Heart right ventricle (tissue), 16 donors: ENCODE data around the gene FYB1. TPM values are rescaled to one million over a fixed set of nuclear protein-coding genes. Genes with fewer than 3 reads are reported as not detected.

Experiments
- ATAC-seq, 8 donors: fragments of 200-7000 bp; cut with Tn5 transposase; one replicate each; pipeline ENCODE4 v1.9.1; 2020; ENCODE audit warnings: mild to moderate bottlenecking in 8 of 8, moderate library complexity in 8 of 8, moderate number of reproducible peaks in 1 of 8
- DNase-seq, 2 donors: peaks; one replicate each; pipeline ENCODE4 v3.0.0-alpha.2; 2020
- H3K27ac ChIP-seq, 10 donors: fragments of 200-600 bp; sonication (generic) in 2 of 10; one replicate each; pipeline versions ENCODE4 v1.5.0 to v1.8.0; 2020 to 2022; ENCODE audit warnings: mild to moderate bottlenecking in 3 of 10
- H3K27me3 ChIP-seq, 7 donors: fragments of 200-600 bp; one replicate each; pipeline ENCODE4 v1.8.0; 2021 to 2022; ENCODE audit warnings: mild to moderate bottlenecking in 2 of 7
- H3K36me3 ChIP-seq, 9 donors: fragments of 200-600 bp; sonication (generic) in 1 of 9; one replicate each; pipeline versions ENCODE4 v1.5.0 to v1.8.0; 2020 to 2022; ENCODE audit warnings: mild to moderate bottlenecking in 2 of 9
- H3K4me1 ChIP-seq, 9 donors: fragments of 200-600 bp; sonication (generic) in 1 of 9; one replicate each; pipeline versions ENCODE4 v1.5.0 to v1.8.0; 2020 to 2022; ENCODE audit warnings: mild to moderate bottlenecking in 4 of 9
- H3K4me3 ChIP-seq, 10 donors: fragments of 200-600 bp; sonication (generic) in 2 of 10; one replicate each; pipeline versions ENCODE4 v1.5.0 to v1.8.0; 2020 to 2022; ENCODE audit warnings: mild to moderate bottlenecking in 7 of 10, moderate library complexity in 2 of 10
- H3K9me3 ChIP-seq, 11 donors: fragments of 200-600 bp in 10 of 11; sonication (generic) in 2 of 11; one replicate each; pipeline versions ENCODE4 v1.5.0 to v1.8.0; 2013 to 2022; ENCODE audit warnings: mild to moderate bottlenecking in 2 of 11, control low read depth in 1 of 11, moderate library complexity in 1 of 11
- WGBS, 2 donors: extraction: QIAGEN DNeasy Blood & Tissue Kit; methylation state at CpG; one replicate each; pipeline ENCODE4 v1.1.7; 2013; ENCODE audit warnings: inconsistent platforms in 1 of 2; 5-methylcytosine and 5-hydroxymethylcytosine counted together
- intact Hi-C, 10 donors: fragments of 100-400 bp; cut with DNase I; formaldehyde crosslinking; loops; one replicate each; pipeline versions ENCODE4 v1.11.1 to v1.14.2; 2022
- polyA plus RNA-seq, 2 donors: library from polyadenylated mRNA; stranded (reverse); fragments of 200-250 nt; gene quantifications; one replicate each; pipeline ENCODE4 v1.2.3, GENCODE V29; 2013
- total RNA-seq, 10 donors: library from RNA; stranded (reverse); fragmentation: NEBNext Ultra II Directional in 3 of 10; extraction: Animal tissue kit (Norgen Biotek cat#: 25700) in 3 of 10; gene quantifications; one replicate each; pipeline versions ENCODE4 v1.2.1 to v1.2.4, GENCODE V29; 2021 to 2023
- TF ChIP-seq, protein P1 (sequence below), 9 donors: fragments of 200-600 bp; sonication (generic) in 2 of 9; IDR thresholded peaks; one replicate each; pipeline versions ENCODE4 v1.5.0 to v1.8.0; 2021 to 2022; ENCODE audit warnings: antibody characterized with exemption in 9 of 9, mild to moderate bottlenecking in 5 of 9, moderate library complexity in 1 of 9
- donor health status: Arrhythmogenic right ventricular cardiomyopathy.
- donor health status: ischemic (EF 13 %, LVEDD 7.1; RV severe dilation, severe dysfunction).
- donor health status: healthy with polysubstance abuse.
- donor health status: DM: no; HTN: yes; CAD: no.
- donor health status: DM: no; HTN: no; CAD: no.
- donor health status: ischemic (EF 25% LVEDD 6.9; RV normal size, moderate dysfunction).
- donor health status: ischemic (EF 25% LVEDD 5.7; RV mildly dilated, moderate dysfunction).
- donor health status: healthy.
- donor health status: DM: yes; HTN: yes; CAD: no.
- donor health status: Ischemic cardiomyopathy.
- donor health status: ischemic (EF 35%, LVEDD 5.7; RV mildly dilated, moderate dysfunction).
- donor health status: nonischemic (EF 11% LVEDD 7.7; RV severe dilation, severe dysfunction).
- donor health status: DM: yes; HTN: yes; CAD: no.
- donor health status: PGD.
- donor health status: ischemic (EF 29% LVEDD 5.4; RV normal size, mild dysfunction).
- donor health status: nonischemic (EF 23%, LVEDD 6.1; RV moderate dilation, normal function).

The FYB1 gene
- total and polyA plus RNA-seq, 12 donors: 0.61 to 33.8 (median 2.3) TPM

DNA sequence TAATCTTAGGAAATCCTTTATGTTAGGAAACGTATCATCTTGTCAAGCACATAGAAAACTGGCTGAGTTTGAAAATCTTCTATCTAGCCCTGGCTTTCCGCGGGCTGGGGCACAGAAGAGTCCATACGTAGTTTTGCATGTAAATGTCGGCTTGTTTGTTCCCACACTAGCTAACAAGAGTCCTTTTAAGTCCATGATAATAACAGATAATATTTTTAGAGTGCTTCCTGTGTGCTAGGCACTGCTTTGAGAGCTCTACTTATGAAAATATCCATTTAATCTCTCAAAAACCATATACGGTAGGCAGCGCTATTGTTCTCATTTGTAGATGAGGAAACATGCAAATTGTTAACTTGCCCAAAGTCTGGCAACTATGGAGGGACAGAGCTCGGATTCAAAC lies 40.5 kb downstream of the FYB1 start:
- H3K36me3 ChIP-seq: no peaks in the 10 kb centered on the region
- ATAC-seq (no peak), DNase-seq (no peak)
- H3K9me3 ChIP-seq: no peaks in the 10 kb centered on the region
- H3K4me1 ChIP-seq: peaks cover 0 to 81% (median 0%) of the 10 kb centered on the region in 9 donors
- peaks cover 0 to 22% (median 0%) of the 10 kb centered on the region in 7 donors for H3K27me3 ChIP-seq
- TF ChIP-seq, protein P1, sequence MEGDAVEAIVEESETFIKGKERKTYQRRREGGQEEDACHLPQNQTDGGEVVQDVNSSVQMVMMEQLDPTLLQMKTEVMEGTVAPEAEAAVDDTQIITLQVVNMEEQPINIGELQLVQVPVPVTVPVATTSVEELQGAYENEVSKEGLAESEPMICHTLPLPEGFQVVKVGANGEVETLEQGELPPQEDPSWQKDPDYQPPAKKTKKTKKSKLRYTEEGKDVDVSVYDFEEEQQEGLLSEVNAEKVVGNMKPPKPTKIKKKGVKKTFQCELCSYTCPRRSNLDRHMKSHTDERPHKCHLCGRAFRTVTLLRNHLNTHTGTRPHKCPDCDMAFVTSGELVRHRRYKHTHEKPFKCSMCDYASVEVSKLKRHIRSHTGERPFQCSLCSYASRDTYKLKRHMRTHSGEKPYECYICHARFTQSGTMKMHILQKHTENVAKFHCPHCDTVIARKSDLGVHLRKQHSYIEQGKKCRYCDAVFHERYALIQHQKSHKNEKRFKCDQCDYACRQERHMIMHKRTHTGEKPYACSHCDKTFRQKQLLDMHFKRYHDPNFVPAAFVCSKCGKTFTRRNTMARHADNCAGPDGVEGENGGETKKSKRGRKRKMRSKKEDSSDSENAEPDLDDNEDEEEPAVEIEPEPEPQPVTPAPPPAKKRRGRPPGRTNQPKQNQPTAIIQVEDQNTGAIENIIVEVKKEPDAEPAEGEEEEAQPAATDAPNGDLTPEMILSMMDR (IDR thresholded peaks at IDR 0.05): no peak
- H3K27ac ChIP-seq: peak overlapping the region in 1 of 10 donors; percentile 79
- 76 to 81% methylated on average over 8 of the region's 8 CpGs for WGBS, 2 donors
- H3K4me3 ChIP-seq: peak overlapping the region in 1 of 10 donors; percentile 6
- intact Hi-C loops: no loop called here

DNA sequence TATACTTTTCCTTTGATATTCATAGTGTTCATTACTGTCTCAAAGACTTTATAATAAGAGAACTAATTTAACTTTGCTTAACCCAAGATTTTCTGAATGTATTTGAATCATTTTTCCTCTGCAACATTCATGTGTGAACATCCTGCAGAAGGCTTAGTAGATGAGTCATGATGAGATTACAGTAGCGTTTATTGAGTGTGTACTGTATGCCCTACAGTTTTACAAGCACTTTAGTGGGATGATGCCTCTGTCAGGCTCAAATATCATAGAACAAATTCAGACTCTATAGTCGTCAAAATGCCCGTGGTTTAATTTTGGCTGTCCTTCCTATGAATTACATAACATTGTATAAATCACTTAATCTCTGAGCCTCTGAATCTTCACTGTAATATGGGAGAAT lies 41.2 kb downstream of the FYB1 start:
- 64 to 75% methylated on average over 3 of the region's 3 CpGs for WGBS, 2 donors
- ATAC-seq (no peak), DNase-seq (no peak)
- Histone ChIP-seq H3K4me1 (peaks cover 0 to 78% (median 0%) of the 10 kb centered on the region in 9 donors), H3K9me3 (peaks cover 0 to 3% (median 0%) of the 10 kb centered on the region in 11 donors), H3K36me3 (no peaks in the 10 kb centered on the region), H3K27ac (peak overlapping the region in 1 of 10 donors; percentile 79), H3K27me3 (peaks cover 0 to 22% (median 0%) of the 10 kb centered on the region in 7 donors), H3K4me3 (no peak overlapping the region)
- intact Hi-C loops: no loop called here
- TF ChIP-seq, protein P1 (IDR thresholded peaks at IDR 0.05): no peak

- TF ChIP-seq, protein P1 (IDR thresholded peaks at IDR 0.05): no peak
- Histone ChIP-seq H3K36me3 (no peaks in the 10 kb centered on the region), H3K27me3 (peaks cover 0 to 18% (median 0%) of the 10 kb centered on the region in 7 donors), H3K9me3 (peaks cover 0 to 6% (median 0%) of the 10 kb centered on the region in 11 donors), H3K27ac (peak overlapping the region in 1 of 10 donors; percentile 79), H3K4me3 (peak overlapping the region in 1 of 10 donors; percentile 22), H3K4me1 (peaks cover 0 to 72% (median 0%) of the 10 kb centered on the region in 9 donors)
- intact Hi-C loops: no loop called here
- peak in 2 of 8 donors; percentile 46 to 47 for ATAC-seq
- 64% methylated on average over 3 of the region's 3 CpGs for WGBS, 2 donors
- DNase-seq: no peak
Observed at GRCh38 chr5:39177631-39177964, 41.8 kb downstream of the FYB1 start.

DNA sequence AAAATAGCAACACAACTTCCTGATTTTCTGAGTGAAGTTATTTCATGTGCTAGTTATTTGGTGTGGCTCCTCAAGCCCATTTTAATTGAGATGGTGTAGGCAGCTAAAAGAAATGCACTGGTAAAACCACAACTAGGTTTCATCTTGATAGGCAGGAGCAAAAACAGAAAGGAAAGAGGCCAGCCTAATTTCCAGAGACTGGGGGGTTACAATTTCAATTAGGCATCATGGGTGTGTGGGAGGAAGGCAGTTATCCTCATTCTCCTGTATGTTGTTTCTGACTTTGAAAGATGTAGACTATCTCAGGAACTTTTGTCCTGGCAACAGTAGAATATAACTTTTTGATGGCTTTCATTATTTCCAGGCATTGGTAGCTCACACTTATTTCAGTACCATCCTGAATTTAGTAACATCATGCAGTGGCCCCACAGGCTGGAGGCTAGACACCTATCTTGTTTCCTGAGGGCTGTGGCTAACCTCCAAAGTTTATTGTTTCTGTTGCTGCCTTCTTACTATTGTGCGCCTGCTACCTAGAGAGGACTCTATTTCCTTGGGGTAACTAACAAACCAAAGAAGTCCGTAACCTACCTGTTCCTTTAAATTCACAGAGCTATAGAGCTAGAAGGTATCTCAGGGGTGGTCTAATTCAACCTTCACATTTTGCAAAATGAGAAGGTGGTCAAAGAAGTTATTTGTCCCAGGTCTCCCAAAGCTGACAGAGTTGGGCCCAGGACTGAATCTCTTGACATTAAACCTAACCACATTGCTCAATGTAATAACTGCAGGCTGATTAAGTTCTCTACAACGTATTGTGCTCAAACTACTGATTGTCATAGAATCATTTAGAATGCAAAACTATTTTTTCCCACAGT lies 42.4 kb downstream of the FYB1 start:
- ATAC-seq (no peak), DNase-seq (no peak)
- H3K36me3 ChIP-seq: no peaks in the 10 kb centered on the region
- peaks cover 0 to 15% (median 0%) of the 10 kb centered on the region in 7 donors for H3K27me3 ChIP-seq
- peaks cover 0 to 10% (median 0%) of the 10 kb centered on the region in 11 donors for H3K9me3 ChIP-seq
- H3K27ac ChIP-seq: peak overlapping the region in 1 of 10 donors; percentile 79
- peaks cover 0 to 69% (median 0%) of the 10 kb centered on the region in 9 donors for H3K4me1 ChIP-seq
- intact Hi-C loops: no loop called here
- 78 to 80% methylated on average over 3 of the region's 3 CpGs for WGBS, 2 donors
- H3K4me3 ChIP-seq: peak overlapping the region in 1 of 10 donors; percentile 22
- TF ChIP-seq, protein P1 (IDR thresholded peaks at IDR 0.05): no peak
